GM12892 (cell line): Measurements from ENCODE around the gene GAB3. TPM values are rescaled to one million over a fixed set of nuclear protein-coding genes. Genes with fewer than 3 reads are reported as not detected.
A peak's percentile ranks its signal among the peaks of the same experiment; 100 is the strongest.

Source experiments
- DNase-seq: peaks from one replicate; pipeline ENCODE4 v3.0.0; 2011; ENCODE audit not compliant: insufficient read length
- FAIRE-seq: peaks from 2 replicates; lab custom pipeline; 2011; peaks lifted over from hg19 to GRCh38; lab: Jason Lieb, UNC
- POLR2A ChIP-seq: IDR thresholded peaks from 2 replicates; pipeline ENCODE4 v1.6.1; 2011; ENCODE audit warnings: low read depth, low read length, control low read depth
- POLR2AphosphoS5 ChIP-seq: IDR thresholded peaks from 2 replicates; pipeline ENCODE4 v1.6.1; 2011; ENCODE audit warnings: low read depth, low read length, control low read depth
- TAF1 ChIP-seq: IDR thresholded peaks from 2 replicates; pipeline ENCODE4 v1.6.1; 2011; ENCODE audit warnings: low read depth, mild to moderate bottlenecking, control low read depth, low read length, borderline replicate concordance
- polyA plus RNA-seq: library from polyadenylated mRNA; unstranded; fragments of >200 nt; gene quantifications from one replicate; pipeline ENCODE4 v1.2.1, GENCODE V29; 2012; ENCODE audit warnings: missing spikeins, inconsistent platforms; ENCODE audit not compliant: missing spikeins

GAB3 gene
- polyA plus RNA-seq: 1.4 TPM

- FAIRE-seq (peak; percentile 91), DNase-seq (peak; percentile 26)
Observed at GRCh38 chrX:154750301-154751202, at the start of gene GAB3. Gene GAB3 (minus strand): TSS chrX:154751077. CDS start chrX:154751025, 52 bp downstream.

GRCh38 chrX:154799556-154800348, 48.9 kb upstream of the GAB3 start:
- TF ChIP-seq TAF1 (no peak), POLR2AphosphoS5 (no peak), POLR2A (no peak)
- DNase-seq (no peak), FAIRE-seq (no peak)

More at GRCh38 chrX:154750301-154751202, at the start of gene GAB3:
- TF ChIP-seq POLR2AphosphoS5: no peak
- TF ChIP-seq POLR2A: no peak
- no peak for TF ChIP-seq TAF1

GRCh38 chrX:154797006-154797405, 46.1 kb upstream of the GAB3 start:
- TF ChIP-seq TAF1 (no peak), POLR2A (no peak), POLR2AphosphoS5 (no peak)
- DNase-seq: no peak
- FAIRE-seq: no peak

- no peak for DNase-seq
- TF ChIP-seq TAF1 (no peak), POLR2AphosphoS5 (no peak), POLR2A (no peak)
- no peak for FAIRE-seq
Observed at GRCh38 chrX:154795016-154795415, 44.1 kb upstream of the GAB3 start.

GRCh38 chrX:154793084-154793795, 42.4 kb upstream of the GAB3 start:
- FAIRE-seq: no peak
- DNase-seq: no peak
- TF ChIP-seq POLR2AphosphoS5: no peak
- no peak for TF ChIP-seq TAF1
- no peak for TF ChIP-seq POLR2A

GRCh38 chrX:154791939-154792338, 41.1 kb upstream of the GAB3 start:
- FAIRE-seq: no peak
- no peak for TF ChIP-seq POLR2AphosphoS5
- TF ChIP-seq TAF1: no peak
- TF ChIP-seq POLR2A: no peak
- DNase-seq: no peak

- TF ChIP-seq POLR2AphosphoS5: no peak
- TF ChIP-seq TAF1: no peak
- no peak for TF ChIP-seq POLR2A
- DNase-seq (no peak), FAIRE-seq (no peak)
Observed at GRCh38 chrX:154791467-154791866, 40.6 kb upstream of the GAB3 start.

GRCh38 chrX:154785716-154786115, 34.8 kb upstream of the GAB3 start:
- FAIRE-seq: no peak
- no peak for TF ChIP-seq POLR2A
- TF ChIP-seq POLR2AphosphoS5: no peak
- no peak for TF ChIP-seq TAF1
- DNase-seq: no peak

GRCh38 chrX:154784149-154784995, 33.5 kb upstream of the GAB3 start:
- TF ChIP-seq POLR2A: no peak
- no peak for TF ChIP-seq POLR2AphosphoS5
- no peak for TF ChIP-seq TAF1
- no peak for DNase-seq
- FAIRE-seq: no peak

GRCh38 chrX:154780968-154781367, 30.1 kb upstream of the GAB3 start:
- TF ChIP-seq POLR2A (no peak), POLR2AphosphoS5 (no peak), TAF1 (no peak)
- FAIRE-seq (no peak), DNase-seq (no peak)
